Stimulated activated CD4-positive, alpha-beta T cell treated with anti-CD3 and anti-CD28 coated beads, TNF-alpha, amount 100 ng/mL, for 1 hour (primary cell): ENCODE data around the gene NAIF1.
A peak's percentile ranks its signal among the peaks of the same experiment; 100 is the strongest.
"Not testable (repeated sequence)": the region's sequence is repeated elsewhere in the genome, so short reads cannot be mapped to it uniquely, and the experiment has no call there.

Experiments
- DNase-seq, 3 donors: peaks; one replicate each; pipeline ENCODE4 v3.0.0-alpha.2; 2020; ENCODE audit warnings: low read depth in 3 of 3, low spot score in 1 of 3

NAIF1 gene

GRCh38 chr9:128034821-128035652 lies 32.1 kb downstream of the NAIF1 start:
- DNase-seq, result peak in 2 of 3 donors; percentile 36 to 42

GRCh38 chr9:128033609-128034008 lies 33.5 kb downstream of the NAIF1 start:
- no peak for DNase-seq

- DNase-seq, result no peak
Measured at GRCh38 chr9:128027705-128028104, 39.4 kb downstream of the NAIF1 start.

GRCh38 chr9:128026773-128027541 lies 40.2 kb downstream of the NAIF1 start:
- peak in 1 of 3 donors; percentile 18 for DNase-seq

- peak; percentile 41 to 73 (median 63) for DNase-seq
Measured at GRCh38 chr9:128026255-128026772, 40.8 kb downstream of the NAIF1 start.

- no peak for DNase-seq
Measured at GRCh38 chr9:128025736-128026135, 41.4 kb downstream of the NAIF1 start.

- DNase-seq, result no peak
Measured at GRCh38 chr9:128024761-128025308, 42.3 kb downstream of the NAIF1 start.

GRCh38 chr9:128023671-128024070 lies 43.4 kb downstream of the NAIF1 start:
- DNase-seq, result not testable (repeated sequence)

GRCh38 chr9:128022886-128023285 lies 44.2 kb downstream of the NAIF1 start:
- no peak for DNase-seq

- DNase-seq, result no peak
Measured at GRCh38 chr9:128021098-128021497, 46.0 kb downstream of the NAIF1 start.

GRCh38 chr9:128020692-128021091 lies 46.4 kb downstream of the NAIF1 start:
- DNase-seq, result no peak

GRCh38 chr9:128015696-128016095 lies 51.4 kb downstream of the NAIF1 start:
- DNase-seq, result no peak
